Stimulated activated CD4-positive, alpha-beta T cell treated with anti-CD3 and anti-CD28 coated beads, Interleukin-12 subunit alpha, Interleukin-12 subunit beta, amount 100 ng/mL, for 4 hours (primary cell): ENCODE data around the gene CDK5RAP3.
A peak's percentile ranks its signal among the peaks of the same experiment; 100 is the strongest.
"Not testable (repeated sequence)": the region's sequence is repeated elsewhere in the genome, so short reads cannot be mapped to it uniquely, and the experiment has no call there.

ENCODE experiments used
- DNase-seq: peaks from one replicate; pipeline ENCODE4 v3.0.0-alpha.2; 2020

Gene CDK5RAP3, protein sequence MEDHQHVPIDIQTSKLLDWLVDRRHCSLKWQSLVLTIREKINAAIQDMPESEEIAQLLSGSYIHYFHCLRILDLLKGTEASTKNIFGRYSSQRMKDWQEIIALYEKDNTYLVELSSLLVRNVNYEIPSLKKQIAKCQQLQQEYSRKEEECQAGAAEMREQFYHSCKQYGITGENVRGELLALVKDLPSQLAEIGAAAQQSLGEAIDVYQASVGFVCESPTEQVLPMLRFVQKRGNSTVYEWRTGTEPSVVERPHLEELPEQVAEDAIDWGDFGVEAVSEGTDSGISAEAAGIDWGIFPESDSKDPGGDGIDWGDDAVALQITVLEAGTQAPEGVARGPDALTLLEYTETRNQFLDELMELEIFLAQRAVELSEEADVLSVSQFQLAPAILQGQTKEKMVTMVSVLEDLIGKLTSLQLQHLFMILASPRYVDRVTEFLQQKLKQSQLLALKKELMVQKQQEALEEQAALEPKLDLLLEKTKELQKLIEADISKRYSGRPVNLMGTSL

DNA sequence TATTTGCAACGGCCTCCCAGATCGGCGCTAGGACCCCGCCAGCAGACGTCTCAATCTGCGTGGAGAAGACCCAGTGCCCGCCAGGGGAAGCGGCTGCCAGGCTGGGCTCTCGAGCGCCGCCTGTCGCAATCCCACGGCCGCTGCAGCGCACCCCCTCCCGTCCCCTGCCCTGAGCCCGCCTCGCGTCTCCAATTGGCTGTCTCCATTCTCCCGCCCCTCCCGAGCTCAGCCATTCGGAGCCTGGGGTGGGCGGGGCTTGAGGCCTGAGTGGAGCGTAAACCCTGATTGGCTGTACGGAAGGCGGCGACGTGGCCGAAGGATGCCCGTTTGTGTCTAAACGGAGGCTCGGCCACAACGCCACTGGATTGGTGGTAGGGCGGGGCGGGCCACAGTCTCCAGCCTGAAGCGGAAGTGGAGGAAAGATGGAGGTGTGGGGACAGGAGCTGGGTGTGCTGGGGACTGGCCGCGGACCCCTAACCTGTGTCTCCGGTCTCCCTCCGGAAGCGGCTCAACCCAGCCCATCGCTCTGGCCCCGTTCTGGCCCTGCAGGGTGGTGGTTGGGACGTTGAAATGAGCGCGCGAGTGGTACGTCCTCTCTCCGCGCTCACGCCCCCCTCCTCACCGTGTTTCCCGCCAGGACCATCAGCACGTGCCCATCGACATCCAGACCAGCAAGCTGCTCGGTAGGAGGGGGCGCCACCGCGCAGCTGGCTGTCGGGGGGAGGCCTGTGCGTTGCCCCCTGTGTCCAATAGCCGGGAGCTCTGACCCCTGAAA is at the start of gene CDK5RAP3:
Gene CDK5RAP3 (plus strand): TSS at position 389 of the 775 bp plus-strand sequence. CDS start 34 bp downstream, at position 423.
- DNase-seq = peak; percentile 99

GRCh38 chr17:47924785-47925677 is 45.9 kb upstream of the CDK5RAP3 start:
- DNase-seq = no peak

DNA sequence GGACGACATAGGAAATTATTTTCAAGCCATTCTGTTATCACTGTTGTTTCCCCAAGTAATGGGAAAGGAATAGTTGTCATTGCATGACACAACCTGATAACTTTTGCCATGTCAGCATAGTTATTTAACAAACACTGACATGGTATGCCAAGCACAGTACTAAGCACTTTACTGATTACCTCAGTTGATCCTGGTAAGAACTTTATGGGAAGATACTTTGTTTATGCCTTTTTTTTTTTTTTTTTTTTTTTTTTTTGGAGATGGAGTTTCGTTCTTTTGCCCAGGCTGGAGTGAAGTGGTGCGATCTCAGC is 45.3 kb upstream of the CDK5RAP3 start:
- DNase-seq = no peak

DNA sequence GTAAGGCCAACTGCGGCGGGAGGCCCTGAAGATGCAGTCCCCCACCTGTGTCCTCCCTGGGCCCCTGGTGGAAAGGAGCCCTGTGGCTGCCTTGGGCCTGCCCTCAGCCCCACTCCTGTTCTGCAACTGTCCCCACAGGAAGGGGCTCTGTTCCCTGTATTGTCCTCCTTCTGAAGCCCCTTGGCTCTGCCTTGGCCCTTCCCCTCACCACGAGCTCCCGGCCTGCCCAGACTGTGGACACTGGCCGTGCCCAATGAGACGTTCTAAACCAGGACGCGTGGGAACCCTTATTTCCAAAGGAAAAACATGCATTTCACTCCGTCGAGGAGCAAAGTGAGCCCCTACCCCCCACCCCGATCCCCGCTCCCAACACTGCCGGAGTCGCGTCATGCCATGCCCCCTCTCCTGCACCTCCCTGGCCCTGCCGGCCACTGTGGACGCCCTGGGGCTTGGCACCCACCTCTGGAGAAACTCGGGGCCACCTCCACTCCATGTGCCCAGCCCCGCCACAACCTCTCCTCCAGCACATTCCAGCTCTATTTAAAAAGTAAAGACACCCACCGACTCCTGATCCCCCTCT is 43.0 kb upstream of the CDK5RAP3 start:
- DNase-seq = no peak

DNA sequence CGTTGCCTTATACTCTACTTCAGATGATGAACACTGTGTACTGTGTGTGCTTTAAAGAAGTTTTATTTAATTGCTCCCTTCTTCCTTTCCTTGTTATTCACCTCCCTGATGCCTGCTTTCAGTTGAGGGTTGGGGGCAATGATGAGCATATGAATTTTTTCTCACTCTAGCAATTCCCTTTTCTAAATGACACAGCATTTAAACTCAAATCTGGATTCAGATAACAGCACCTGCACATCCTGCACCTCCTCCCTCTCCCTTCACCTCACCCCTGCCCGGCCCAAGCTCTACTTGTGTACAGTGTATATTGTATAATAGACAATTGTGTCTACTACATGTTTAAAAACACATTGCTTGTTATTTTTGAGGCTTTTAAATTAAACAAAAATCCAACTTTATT is 42.5 kb upstream of the CDK5RAP3 start:
- DNase-seq = no peak

- no peak for DNase-seq
Observed at GRCh38 chr17:47929218-47930000, 41.5 kb upstream of the CDK5RAP3 start.

DNA sequence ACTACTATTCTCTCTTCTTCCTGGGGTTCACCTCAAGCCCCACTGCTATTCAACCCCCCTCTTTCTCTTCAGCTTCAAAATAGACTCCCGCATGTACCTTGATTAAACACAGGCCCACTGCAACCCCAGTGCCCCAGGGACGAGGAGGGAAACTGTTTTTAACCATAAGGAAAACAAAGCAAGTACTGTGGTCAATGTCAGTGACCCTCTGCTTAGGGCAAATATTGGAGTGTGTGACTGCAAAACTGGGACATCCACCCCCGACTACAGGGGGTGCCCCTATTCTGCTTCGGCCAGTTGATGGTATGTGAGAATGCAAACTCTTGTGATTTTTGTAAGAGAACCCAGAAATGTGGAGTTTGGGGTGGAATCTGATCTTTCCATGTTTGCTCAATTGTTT is 39.1 kb upstream of the CDK5RAP3 start:
- DNase-seq = no peak

DNA sequence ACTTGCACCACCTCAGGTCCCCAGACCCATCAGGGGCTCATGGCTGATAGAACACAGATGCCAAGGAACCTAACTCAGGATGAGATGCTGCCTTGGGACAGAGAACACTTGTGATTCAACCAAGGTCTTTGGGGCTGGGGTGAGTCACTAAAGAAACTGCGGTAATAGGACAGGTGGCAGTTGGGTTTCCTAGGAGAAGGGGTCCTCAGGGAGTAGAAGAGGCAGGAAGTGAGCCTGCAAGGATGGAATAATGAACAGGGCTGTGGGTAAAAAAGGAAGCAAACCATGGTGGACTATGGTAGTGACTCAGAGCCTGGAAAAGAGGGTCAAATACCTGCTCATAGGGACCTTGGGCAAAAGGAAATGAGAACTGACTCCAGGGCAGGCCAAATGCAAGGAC is 36.1 kb upstream of the CDK5RAP3 start:
- DNase-seq = no peak

DNA sequence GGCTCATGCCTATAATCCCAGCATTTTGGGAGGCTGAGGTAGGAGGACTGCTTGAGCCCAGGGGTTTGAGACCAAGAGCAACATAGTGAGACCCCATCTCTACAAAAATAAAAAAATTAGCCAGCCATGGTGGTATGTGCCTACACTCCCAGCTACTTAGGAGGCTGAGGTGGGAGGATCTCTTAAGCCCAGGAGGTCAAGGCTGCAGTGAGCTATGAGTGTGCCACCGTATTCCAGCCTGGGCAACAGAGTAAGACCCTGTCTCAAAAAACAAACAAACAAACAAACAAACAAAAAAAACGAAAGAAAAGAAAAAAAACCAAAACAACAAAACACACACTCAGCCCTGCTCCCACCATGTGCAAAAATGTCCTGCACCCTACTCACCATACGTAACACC is 35.4 kb upstream of the CDK5RAP3 start:
- not testable (repeated sequence) for DNase-seq

DNA sequence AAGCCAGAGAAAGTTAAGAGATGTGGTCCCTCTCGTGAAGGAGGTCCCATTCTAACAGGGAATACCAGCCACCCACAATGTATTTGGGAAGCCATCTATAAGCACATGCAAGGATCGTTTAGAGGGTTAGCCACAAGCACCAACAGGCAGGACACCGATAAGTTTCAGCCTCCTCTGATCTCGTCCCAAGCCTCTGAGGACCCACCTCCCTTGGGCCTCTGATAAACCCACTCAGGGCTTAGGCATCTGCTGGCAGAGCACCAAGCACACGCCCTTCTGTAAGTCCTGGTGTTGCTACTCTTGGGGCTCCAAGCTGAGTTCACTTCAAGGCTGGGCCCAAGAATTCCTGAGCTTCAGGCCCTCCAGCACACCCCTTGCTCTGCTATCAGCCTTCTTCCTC is 35.0 kb upstream of the CDK5RAP3 start:
- no peak for DNase-seq

GRCh38 chr17:47937941-47938340 is 33.0 kb upstream of the CDK5RAP3 start:
- no peak for DNase-seq

DNA sequence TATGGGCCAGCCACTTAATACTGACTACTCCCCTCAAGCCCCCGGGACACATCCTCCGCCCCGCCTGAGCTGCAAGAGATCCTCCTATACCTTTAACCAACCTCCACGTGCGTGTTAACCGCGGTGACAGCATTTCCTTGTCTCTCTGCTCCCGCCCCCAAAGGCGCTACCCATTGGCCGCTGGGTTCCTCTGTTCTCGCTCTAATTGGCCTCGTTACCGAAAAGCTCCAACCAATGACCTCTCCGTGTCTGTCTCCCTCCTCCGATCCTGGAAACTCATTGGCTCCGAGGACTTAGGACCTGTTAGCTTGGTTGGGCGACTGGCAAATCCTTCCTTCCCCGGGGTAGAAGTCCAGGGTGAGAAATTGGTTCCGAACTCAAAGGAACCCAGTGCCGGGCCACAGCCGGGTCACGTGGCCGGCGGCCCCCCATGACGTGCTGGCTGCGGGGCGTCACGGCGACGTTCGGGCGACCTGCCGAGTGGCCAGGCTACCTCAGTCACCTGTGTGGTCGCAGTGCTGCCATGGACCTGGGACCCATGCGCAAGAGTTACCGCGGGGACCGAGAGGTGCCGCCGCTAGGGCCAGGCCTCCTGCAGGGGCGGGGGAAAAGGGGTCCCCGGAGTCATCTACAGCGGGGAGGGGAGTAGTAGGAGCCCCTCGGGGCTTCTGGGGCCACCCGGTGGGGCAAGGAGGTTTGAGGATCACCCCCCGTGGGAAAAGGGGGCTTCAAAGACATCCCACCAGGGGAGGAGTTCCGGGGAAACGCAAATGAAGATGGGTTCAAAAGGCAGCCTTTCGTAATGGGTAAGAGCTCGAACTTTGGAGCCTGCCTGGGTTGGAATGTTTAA is 29.4 kb upstream of the CDK5RAP3 start, which contains the start of gene PNPO:
Gene PNPO (plus strand): TSS at position 326 of the 850 bp plus-strand sequence. CDS start 105 bp downstream, at position 431.
- peak; percentile 87 for DNase-seq

DNA sequence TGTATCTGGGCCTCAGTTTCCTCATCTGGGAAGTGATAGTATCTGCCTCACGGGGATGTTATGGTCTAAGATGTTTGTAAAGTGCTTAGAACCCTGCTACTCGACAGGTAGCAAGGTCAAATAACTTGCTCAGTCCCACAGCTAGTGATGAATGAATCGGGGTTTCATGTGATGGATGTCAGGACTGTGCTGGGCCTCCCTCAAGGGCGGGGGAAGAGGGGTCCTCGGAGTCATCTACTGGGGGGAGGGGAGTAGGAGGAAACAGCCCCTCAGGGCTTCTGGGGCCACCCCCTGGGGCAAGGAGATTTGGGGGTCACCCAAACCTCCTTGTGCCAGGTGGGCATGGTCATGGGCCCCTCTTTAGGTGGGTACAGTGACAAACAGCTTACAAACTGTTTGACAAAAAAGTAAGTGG is 28.8 kb upstream of the CDK5RAP3 start:
- DNase-seq = peak; percentile 16

- no peak for DNase-seq
Observed at GRCh38 chr17:47942568-47942967, 28.3 kb upstream of the CDK5RAP3 start.

GRCh38 chr17:47945080-47945479 is 25.8 kb upstream of the CDK5RAP3 start:
- DNase-seq = no peak

- no peak for DNase-seq
Observed at GRCh38 chr17:47945529-47946508, 25.1 kb upstream of the CDK5RAP3 start.

DNA sequence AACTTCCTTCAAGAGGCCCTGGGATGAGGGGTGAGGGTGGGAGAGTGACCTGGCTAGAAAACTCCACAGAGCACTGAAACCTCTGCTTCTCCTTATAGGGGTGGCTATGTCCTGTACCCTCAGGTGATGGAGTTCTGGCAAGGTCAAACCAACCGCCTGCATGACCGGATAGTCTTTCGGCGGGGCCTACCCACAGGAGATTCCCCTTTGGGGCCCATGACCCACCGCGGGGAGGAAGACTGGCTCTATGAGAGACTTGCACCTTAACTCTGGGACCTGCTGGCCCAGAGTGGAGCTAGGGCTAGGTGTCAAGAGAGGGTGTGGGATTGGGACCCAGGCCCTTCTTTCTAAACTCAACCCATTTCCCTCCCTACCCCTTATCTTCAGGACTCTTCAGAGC is 24.4 kb upstream of the CDK5RAP3 start:
- DNase-seq = no peak

DNA sequence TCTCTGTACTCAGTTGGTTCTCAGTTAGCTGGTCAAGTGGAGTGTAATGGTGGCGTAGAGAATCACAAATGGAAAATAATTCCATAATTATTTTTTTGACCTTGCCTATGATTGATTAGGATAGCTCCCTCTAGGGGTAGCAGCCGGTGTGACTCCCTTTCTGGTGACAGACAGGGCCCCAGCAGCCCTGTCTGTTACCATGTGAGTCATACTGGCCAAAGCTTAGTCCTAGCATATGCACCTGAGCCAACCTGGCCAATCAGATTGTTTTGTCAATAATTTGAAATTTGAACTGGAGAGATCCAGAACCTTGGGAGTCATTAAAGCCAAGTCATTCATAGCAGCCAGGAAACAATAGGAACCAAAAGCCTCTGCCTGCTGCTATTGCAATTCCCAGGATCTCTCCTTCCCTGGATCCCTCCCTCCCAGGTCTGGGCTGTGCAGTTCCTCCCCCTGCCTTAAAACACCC is 23.9 kb upstream of the CDK5RAP3 start:
- DNase-seq = peak; percentile 68

DNA sequence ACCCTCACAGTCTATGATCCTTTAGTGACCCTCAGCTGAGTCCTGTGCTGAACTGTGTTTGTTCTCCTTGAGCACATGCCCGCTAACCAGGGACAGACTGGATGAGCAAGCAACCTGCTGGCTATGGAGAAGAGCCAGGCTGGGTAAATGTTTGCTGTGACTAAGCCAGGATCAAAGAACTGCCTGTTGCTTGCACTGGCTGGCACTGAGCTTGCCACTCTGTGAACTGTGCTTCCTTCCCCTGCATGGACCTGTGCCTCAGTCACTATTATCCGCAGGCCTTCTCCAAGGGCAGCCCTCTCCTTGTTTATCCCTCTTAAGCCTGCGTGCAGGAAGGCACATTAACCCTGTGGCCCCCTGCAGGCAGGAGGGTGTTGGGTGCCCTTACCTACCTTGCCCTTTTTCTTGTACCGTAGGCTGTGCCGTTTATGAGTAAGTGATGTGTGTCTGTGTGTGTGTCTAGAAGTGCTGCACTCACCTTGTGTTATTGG is 22.2 kb upstream of the CDK5RAP3 start:
- DNase-seq = no peak
